Panc1 (cell line): Measurements from ENCODE around the gene RNF220. TPM values are rescaled to one million over a fixed set of nuclear protein-coding genes. Genes with fewer than 3 reads are reported as not detected.

ENCODE experiments used
- ATAC-seq: fragments of 200-7000 bp; cut with Tn5 transposase; 2 replicates; pipeline ENCODE4 v1.9.1; 2020; ENCODE audit warnings: mild to moderate bottlenecking, moderate library complexity
- BruUV-seq: library from RNA; stranded (reverse); fragments of 400-500 nt; replicated peaks from 2 replicates; lab custom pipeline; 2021; lab: Mats Ljungman, UMichigan
- CTCF ChIA-PET: fragments of 300-600 bp; sonication (Branson Sonifier 250); formaldehyde crosslinking; loops from one replicate; lab custom pipeline; 2022; ENCODE audit warnings: antibody characterized with exemption; lab: Charles Lee
- POLR2A ChIA-PET: fragments of 300-600 bp; sonication (Branson Sonifier 250); formaldehyde crosslinking; loops from one replicate; lab custom pipeline; 2022; ENCODE audit warnings: antibody characterized with exemption; lab: Charles Lee
- DNase-seq: peaks from one replicate; pipeline ENCODE4 v3.0.0-alpha.2; 2010; ENCODE audit warnings: low read depth, low spot score
- H3K27ac ChIP-seq: 2 replicates; pipeline ENCODE4 v1.5.1; 2011; ENCODE audit warnings: mild to moderate bottlenecking, low read length, inconsistent platforms
- H3K27me3 ChIP-seq: fragments of 200-500 bp; sonication (Bioruptor generic); 2 replicates; pipeline ENCODE4 v1.6.0; 2014; ENCODE audit warnings: low read length, inconsistent platforms; ENCODE audit not compliant: control insufficient read depth, insufficient read depth
- H3K36me3 ChIP-seq: fragments of 200-500 bp; sonication (Bioruptor generic); 2 replicates; pipeline ENCODE4 v1.5.1; 2014; ENCODE audit warnings: inconsistent platforms, mild to moderate bottlenecking, low read length, moderate library complexity; ENCODE audit not compliant: control insufficient read depth, insufficient read depth
- H3K4me1 ChIP-seq: 2 replicates; pipeline ENCODE4 v1.5.1; 2011; ENCODE audit warnings: inconsistent platforms, mild to moderate bottlenecking, low read length, moderate library complexity; ENCODE audit not compliant: control insufficient read depth, insufficient read depth
- H3K4me3 ChIP-seq, 2 experiments: 2 replicates each; pipeline ENCODE4 v1.5.1; 2011 to 2012; ENCODE audit warnings: low read depth in 2 of 2, low read length in 2 of 2, mild to moderate bottlenecking in 2 of 2, inconsistent platforms in 1 of 2, moderate library complexity in 1 of 2
- H3K9me3 ChIP-seq: fragments of 200-500 bp; sonication (Bioruptor generic); 2 replicates; pipeline ENCODE4 v1.5.1; 2014; ENCODE audit warnings: low read depth, mild to moderate bottlenecking, inconsistent platforms, low read length, moderate library complexity; ENCODE audit not compliant: control insufficient read depth, insufficient read depth
- CTCF ChIP-seq: fragments of 450-650 bp; IDR thresholded peaks from 2 replicates; pipeline ENCODE4 v1.5.1; 2017; ENCODE audit warnings: mild to moderate bottlenecking
- POLR2AphosphoS5 ChIP-seq: IDR thresholded peaks from 2 replicates; pipeline ENCODE4 v1.6.1; 2012; ENCODE audit warnings: mild to moderate bottlenecking, low read depth, low read length, moderate library complexity
- REST ChIP-seq, 2 experiments: IDR thresholded peaks; 2 replicates each; pipeline ENCODE4 v1.6.1; 2011 to 2012; ENCODE audit warnings: low read depth in 2 of 2, control low read depth in 1 of 2, low read length in 1 of 2, mild to moderate bottlenecking in 1 of 2, moderate library complexity in 1 of 2; ENCODE audit not compliant: insufficient read depth in 1 of 2
- SIN3A ChIP-seq: IDR thresholded peaks from 2 replicates; pipeline ENCODE4 v1.6.1; 2012; ENCODE audit warnings: low read depth, mild to moderate bottlenecking, low read length, moderate library complexity, borderline replicate concordance; ENCODE audit not compliant: insufficient read depth
- TCF7L2 ChIP-seq: IDR thresholded peaks from 2 replicates; pipeline ENCODE4 v1.6.1; 2011; ENCODE audit warnings: mild to moderate bottlenecking, low read depth, low read length, inconsistent platforms
- in situ Hi-C: cut with HindIII; loops from 2 replicates; pipeline ENCODE4 v1.10.0; 2016; ENCODE audit warnings: low sequenced_read_pairs, low pct_unique_long_range_greater_than_20kb
- intact Hi-C: fragments of 100-400 bp; cut with micrococcal nuclease; formaldehyde crosslinking; loops from one replicate; pipeline ENCODE4 v1.10.0; 2022; ENCODE audit not compliant: unreplicated experiment
- total RNA-seq: library from RNA; stranded (reverse); gene quantifications from one replicate; pipeline ENCODE4 v1.2.1, GENCODE V29; 2021; ENCODE audit not compliant: unreplicated experiment

Gene RNF220
- total RNA-seq, 1 experiment from 2014 or later = 64.9 TPM

GRCh38 chr1:44619261-44619900 lies 214.3 kb downstream of the RNF220 start:
- no peaks in the 10 kb centered on the region for H3K36me3 ChIP-seq
- no TSS peak for BruUV-seq
- no peaks in the 10 kb centered on the region for H3K4me1 ChIP-seq
- H3K9me3 ChIP-seq = no peaks in the 10 kb centered on the region
- H3K27ac ChIP-seq = no peak overlapping the region
- ATAC-seq (no peak), DNase-seq (no peak)
- no peaks in the 10 kb centered on the region for H3K27me3 ChIP-seq
- CTCF ChIA-PET = no interaction called here
- in situ Hi-C loops (no loop called here), intact Hi-C loops (no loop called here)
- H3K4me3 ChIP-seq = no peak overlapping the region
- TF ChIP-seq TCF7L2 = no peak
- TF ChIP-seq POLR2AphosphoS5 = no peak
- TF ChIP-seq SIN3A = no peak
- POLR2A ChIA-PET = no interaction called here

- CTCF ChIA-PET = no interaction called here
These were observed 215.0 kb downstream of the RNF220 start for GRCh38 chr1:44620072-44620471.

More at GRCh38 chr1:44620072-44620471, 215.0 kb downstream of the RNF220 start:
- Histone ChIP-seq H3K9me3 (no peaks in the 10 kb centered on the region), H3K27ac (no peak overlapping the region), H3K36me3 (no peaks in the 10 kb centered on the region), H3K4me1 (no peaks in the 10 kb centered on the region), H3K27me3 (no peaks in the 10 kb centered on the region), H3K4me3 (no peak overlapping the region)
- no peak for DNase-seq
- POLR2A ChIA-PET = no interaction called here
- ATAC-seq = no peak
- in situ Hi-C loops = no loop called here
- no TSS peak for BruUV-seq
- TF ChIP-seq SIN3A = no peak
- TF ChIP-seq REST (IDR thresholded peaks at IDR 0.05; ENCODE audit: insufficient read depth in 1 of 2, low read depth in 2 of 2, low read length in 1 of 2) = no peak
- no peak for TF ChIP-seq TCF7L2
- no peak for TF ChIP-seq POLR2AphosphoS5
- no peak for TF ChIP-seq CTCF
- intact Hi-C loops = no loop called here
